ENCODE data around the gene LASP1.
A peak's percentile ranks its signal among the peaks of the same experiment; 100 is the strongest.
"Not testable (repeated sequence)": the region's sequence is repeated elsewhere in the genome, so short reads cannot be mapped to it uniquely, and the experiment has no call there.

Gene LASP1

DNA sequence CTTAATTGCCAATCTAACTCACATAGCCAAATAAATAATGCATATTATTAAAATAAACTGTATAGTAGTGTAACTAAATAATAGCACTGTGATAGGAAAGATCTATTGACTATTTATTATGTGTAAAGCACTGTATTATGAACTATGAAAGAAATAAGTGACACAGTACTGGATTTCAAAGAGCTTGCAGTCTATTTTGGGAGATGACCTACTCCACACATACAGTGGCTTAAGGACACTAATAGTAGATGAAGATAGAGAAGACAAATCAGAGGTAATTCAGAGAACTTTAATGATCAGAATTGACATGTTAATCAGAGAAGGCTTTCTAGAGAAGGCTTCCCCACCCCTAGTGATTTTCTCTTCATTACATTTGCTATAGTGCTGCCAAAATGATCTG, 70.1 kb downstream of the LASP1 start:
- no peak for DNase-seq (ENCODE audit: low spot score)

DNA sequence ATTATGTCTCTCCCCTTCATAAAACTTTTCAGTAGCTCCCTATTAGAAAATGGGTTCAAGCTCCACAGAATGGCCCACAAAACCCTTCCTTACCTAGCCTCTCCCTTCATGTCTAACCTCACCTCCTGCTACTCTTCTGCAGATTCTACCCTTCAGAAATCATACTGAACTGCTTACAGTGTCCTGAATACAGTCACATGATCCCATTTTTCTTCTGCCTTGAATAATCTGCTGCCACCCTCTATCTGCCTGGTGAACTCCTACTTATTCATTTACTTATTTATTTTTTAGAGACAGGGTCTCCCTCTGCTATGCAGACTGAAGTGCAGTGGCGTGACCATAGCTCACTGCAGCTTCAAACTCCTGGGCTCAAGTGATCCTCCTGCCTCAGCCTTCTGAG, 70.5 kb downstream of the LASP1 start:
- no peak for DNase-seq (ENCODE audit: low spot score)

DNA sequence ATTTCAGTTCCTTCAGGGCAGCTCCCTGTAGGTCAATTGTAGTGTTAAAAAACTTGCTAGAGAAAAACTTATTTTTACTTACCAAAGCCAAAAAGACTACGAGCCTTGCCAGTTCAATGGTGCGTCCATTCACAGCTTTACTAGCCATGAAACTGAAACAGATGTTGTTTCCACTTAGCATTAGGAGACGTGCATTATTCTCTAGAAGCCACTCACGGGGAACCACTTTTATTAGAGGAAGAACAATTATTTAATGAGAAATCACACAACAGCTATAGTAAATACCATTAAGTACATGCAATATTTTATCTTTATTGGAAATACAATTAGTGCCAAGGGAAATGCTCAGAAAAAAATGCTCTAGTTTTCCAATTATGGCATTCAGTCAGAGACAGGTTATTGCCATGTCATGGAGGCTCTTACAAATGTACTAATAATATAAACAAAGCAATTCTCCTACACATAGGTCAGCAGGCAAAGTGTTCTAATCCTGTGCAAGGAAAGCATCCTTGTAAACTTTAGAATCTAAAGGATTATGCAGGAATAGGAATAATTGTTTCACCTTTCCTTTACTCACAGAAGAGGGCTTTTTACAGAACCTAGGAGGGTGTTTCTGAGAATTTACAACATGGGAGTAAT, 73.0 kb downstream of the LASP1 start:
- no peak for DNase-seq (ENCODE audit: low spot score)

DNA sequence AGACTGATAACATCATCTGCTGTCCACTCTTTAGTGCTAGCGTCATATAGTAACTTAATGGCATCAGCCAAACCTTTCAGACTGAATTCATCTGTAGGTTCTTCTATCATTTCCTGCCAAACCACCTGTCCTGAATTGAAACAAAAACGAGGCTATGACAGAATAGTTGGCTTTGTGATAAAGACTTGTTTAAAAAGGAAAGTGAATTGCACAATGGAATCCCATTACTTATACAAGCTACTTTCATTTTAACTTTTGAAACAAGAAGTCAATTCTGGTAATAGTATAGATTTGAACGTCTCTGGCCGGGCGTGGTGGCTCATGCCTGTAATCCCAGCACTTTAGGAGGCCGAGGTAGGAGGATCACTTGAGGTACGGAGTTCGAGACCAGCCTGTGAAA, 73.7 kb downstream of the LASP1 start:
- DNase-seq (ENCODE audit: low spot score) = no peak

DNA sequence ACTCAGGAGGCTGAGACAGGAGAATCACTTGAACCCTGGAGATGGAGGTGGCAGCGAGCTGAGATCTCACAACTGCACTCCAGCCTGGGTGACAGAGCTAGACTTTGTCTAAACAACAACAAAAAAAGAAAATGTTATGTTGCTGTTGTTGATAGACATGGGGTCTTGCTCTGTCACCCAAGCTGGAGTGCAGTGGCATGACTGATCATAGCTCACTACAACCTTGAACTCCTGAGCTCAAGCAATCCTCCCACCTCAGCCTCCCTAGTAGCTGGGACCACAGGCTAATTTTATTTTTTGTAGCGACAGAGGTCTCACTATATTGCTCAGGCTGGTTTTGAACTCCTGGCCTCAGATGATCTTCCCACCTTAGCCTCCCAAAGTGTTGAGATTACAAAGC, 77.3 kb downstream of the LASP1 start:
- DNase-seq (ENCODE audit: low spot score) = no peak

DNA sequence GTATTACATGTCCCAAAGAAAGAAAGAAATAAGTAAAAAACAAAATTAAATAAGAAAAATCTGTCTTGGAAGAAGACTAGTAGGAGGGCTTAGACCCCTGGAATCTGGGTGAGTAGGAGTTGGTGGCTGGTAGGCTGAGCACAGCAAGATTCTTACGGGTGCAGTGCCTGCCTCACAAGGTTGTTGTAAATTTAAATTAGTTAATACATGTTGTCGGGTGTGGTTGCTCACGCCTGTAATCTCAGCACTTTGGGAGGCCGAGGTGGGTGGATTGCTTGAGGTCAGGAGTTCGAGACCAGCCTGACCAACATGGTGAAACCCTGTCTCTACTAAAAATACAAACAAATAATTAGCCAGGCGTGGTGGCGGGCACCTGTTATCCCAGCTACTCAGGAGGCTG, 83.9 kb downstream of the LASP1 start:
- not testable (repeated sequence) for DNase-seq (ENCODE audit: low spot score)

DNA sequence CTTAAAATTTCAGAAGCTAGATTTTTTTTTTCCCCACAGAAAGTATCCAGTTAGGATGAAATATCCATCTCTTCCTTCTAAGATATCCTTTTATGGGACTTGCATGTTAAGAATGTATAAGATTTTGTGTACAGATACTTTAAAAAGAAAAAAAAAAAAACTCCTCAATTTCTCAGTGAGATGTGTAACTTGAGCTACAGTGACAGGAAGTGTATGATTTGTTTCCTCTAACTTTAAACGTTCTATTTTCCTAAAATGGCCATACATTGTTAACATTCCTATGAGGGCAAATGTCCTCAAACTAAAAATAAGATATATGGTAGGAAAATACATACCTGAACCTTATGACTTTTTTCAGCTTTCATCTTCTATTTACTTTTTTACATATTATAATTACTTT, 88.5 kb downstream of the LASP1 start:
- no peak for DNase-seq (ENCODE audit: low spot score)

DNA sequence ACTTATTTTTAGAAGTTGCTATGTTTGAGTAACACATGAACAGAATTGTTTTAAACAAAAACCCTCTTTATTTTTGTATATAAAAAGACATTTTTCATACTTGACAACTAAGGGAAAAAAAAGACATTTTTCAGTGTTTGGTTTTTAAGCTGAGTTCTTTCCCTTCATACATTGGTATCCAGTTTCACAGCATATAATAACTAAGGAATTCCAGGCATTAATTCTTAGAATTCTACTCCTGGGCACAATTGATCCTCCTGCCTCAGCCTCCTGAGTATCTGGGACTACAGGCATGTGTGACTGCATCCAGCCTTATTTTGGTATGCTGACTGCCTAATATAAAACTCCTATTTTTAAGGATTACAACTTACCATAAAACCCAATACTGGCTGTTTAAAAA, 88.9 kb downstream of the LASP1 start:
- peak; percentile 5 for DNase-seq (ENCODE audit: low spot score)

DNA sequence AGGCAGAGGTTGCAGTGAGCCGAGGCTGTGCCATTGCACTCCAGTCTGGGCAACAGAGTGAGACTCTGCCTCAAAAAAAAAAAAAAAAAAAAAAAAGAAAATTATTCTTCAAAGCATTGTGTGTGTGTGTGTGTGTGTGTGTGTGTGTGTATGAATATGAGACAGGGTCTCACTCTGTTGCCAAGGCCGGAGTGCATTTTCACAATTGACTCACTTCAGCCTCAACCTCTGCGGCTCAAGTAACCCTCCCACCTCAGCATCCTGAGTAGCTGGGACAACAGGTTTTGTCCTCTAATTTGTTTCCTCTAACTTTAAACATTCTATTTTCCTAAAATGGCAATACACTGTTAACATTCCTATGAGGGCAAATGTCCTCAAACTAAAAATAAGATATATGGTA, 89.7 kb downstream of the LASP1 start:
- peak; percentile 22 for DNase-seq (ENCODE audit: low spot score)

DNA sequence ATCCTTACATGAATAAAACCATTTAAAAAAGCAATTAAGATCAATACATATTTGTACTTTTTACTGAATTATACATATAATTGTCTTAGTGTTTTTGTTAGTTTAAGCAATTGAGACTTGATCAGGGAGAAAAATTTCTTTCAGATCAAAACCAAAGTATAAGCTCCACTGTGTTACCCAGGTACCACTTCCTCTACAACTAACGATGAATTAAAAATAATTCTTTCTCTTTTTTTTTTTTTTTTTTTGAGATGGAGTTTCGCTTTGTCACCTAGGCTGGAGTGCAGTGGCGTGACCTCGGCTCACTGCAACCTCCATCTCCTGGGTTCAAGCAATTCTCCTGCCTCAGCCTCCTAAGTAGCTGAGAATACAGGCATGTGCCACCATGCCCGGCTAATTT, 90.5 kb downstream of the LASP1 start:
- no peak for DNase-seq (ENCODE audit: low spot score)

DNA sequence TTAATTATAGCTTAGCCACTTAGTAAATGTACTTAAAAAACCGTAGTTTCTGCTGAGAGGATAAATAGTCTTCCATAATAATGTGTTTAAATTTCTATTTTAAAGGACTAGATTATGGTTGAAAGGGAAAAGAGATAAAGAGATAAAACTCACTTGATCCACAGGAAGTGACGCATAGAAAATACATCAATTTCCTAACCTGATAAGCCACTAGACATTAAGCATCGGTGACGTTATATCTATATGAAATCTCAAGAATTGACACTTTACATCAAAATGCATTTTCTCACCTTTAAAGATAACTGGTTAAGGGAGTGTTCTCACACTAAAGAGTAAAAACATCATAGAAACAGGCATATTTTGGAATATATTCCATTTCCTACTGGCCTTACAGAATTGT, 91.6 kb downstream of the LASP1 start:
- no peak for DNase-seq (ENCODE audit: low spot score)

DNA sequence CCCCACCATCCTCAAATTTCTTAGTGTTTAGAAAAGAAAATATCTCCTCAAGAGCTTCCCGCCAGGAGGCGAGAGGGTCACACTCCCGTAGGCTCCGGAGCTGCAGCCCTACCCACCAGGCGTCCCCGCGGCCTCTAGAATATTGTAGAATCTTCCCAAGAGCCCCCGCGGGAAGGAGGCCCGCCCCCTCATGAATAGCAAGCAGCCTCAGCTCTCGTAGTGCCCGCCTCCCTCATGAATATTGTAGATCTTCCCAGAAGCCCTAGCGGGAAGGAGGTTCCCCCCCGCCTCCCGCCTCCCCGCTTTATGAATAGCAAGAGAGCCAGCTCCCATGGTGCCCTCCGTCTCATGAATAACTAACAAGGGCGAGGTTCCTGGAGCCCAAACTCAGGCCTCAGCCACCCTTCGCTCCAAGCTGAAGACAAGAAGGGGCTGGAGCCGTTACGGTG, 97.5 kb downstream of the LASP1 start, which contains the start of gene FBXO47:
Gene FBXO47 (minus strand): TSS at position 114 of the 449 bp plus-strand sequence. CDS start 4,378 bp downstream, outside the sequence.
- DNase-seq (ENCODE audit: low spot score) = peak; percentile 92

DNA sequence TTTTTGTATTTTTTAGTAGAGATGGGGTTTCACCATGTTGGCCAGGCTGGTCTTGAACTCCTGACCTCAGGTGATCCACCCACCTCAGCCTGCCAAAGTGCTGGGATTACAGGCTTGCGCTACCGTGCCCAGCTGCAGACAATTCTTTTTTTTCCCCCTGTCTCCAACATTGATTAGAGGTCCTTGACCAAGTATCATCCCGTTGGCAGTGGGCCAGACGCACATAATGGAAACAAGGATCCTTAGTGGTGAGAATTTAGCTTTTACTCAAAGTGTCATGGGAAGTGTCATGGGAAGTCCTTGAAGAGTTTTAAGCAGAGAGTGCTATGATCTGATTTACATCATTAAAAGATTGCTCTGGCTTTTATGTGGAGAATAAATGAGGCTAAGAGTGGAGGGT, 99.4 kb downstream of the LASP1 start:
- DNase-seq (ENCODE audit: low spot score) = peak; percentile 20

DNA sequence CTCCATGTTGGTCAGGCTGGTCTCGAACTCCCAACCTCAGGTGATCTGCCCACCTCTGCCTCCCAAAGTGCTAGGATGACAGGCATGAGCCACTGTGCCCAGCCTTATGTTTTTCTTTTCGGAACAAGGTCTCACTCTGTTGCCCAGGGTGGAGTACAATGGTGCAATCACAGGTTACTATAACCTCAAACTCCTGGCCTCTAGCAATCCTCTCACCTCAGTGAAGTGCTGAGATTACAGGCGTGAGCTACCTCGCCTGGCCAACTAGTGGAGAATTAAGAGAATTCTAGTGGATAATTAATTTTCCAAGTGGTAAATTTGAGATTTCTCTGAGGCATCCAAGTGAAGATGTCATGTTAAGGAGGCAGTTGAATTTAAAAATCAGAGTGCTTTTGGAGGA, 100.3 kb downstream of the LASP1 start:
- DNase-seq (ENCODE audit: low spot score) = peak; percentile 22

DNA sequence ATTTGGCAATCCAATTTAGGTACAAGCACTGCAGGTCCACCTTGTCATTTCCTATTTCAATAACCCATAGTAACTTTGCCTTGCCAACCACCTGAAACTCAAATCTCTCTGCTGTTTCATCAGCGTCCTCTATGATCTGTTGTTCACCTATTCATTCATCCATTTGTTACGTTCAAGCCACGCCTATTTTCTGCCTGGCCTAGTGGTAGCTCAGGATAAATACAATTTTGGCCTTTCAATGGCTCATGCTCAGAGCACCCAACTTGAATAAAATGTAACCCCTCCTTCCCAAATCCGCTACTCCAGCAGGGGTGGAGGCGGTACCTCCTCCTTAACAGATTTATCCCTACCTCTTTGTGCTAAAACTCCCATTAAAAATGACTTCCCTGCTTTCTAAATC, 100.9 kb downstream of the LASP1 start:
- peak; percentile 37 for DNase-seq (ENCODE audit: low spot score)

Data from ecto neural progenitor cell (in vitro differentiated cells).